HG02642 (cell line): ENCODE measurements around the gene SULT1C2.

Experiments
- ATAC-seq: cut with Tn5 transposase; IDR thresholded peaks from one replicate; pipeline ENCODE4 v1.9.1; 2021; ENCODE audit warnings: mild to moderate bottlenecking; ENCODE audit not compliant: unreplicated experiment, poor library complexity

Gene SULT1C2

DNA sequence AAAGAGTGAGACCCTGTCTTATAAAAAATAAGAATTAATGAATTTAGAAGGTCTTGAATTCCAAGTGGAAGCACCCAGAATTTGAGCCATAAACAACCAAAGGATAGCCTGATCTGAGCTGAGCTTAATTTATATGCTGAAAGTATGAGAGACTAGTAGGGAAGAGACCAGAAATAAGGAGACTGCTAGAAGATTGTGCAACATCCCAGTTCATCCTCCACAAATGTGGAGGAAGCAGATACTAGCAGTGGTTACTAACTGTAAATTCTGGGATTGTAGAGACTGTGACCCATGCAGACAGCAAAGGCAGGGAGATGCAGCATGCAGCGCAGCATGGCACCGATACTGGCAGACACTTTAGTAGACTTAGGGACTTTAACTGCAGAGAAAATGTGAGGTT lies 1.5 kb upstream of the SULT1C2 start:
- no peak for ATAC-seq

- no peak for ATAC-seq
Observed at GRCh38 chr2:108293850-108294249, 5.2 kb downstream of the SULT1C2 start.

DNA sequence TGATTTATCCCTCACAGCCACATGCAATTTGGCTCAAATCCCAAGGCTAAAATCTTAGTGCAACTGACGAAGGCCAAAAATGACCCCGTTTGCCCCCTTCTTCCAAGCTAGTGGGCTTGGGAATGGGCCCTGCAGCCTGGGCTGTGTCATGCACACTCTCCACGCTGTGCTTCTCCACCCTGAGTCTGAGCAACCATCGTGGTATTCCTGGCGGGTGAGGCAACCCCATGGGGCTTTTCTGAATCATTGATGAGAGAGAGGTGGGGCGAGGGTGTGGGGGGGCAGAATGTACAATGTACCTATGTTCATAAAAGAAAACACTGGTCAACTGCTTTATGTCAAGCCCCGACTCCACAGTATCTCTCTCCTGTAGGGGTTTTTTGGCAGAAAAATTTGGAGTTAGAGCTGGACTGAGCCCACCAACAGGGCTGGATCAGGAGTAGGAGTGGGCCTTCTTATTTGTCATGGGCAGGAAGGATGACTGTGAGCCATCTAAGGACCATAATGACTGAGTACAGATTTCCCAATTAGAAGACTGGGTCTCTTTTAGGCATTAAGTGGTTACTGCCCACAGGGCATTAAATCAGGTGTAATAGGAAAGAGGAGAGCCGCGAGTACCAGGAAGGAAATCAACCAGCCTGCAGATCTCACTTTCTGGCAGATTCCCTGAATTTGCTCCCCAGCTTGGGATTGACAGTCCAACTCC lies 8.9 kb downstream of the SULT1C2 start:
- ATAC-seq, result no peak

DNA sequence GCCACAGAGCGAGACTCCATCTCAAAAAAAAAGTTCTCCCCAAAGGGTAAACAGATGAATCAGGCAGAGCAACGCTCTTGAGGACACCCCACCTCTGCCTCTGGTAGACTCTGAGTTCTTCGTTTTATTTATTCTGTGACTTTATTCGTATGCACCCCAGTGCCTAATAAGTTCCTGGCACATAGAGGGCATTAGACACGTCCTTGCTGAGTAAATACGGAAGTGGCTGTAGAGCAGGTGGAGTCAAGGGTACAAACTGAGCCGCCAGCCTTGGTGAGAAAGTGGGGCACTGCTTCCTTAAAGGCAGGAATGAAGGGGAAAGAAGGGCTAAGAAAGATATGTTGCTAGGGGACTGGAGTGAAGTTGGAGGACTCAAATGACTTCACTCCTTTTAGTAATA lies 12.9 kb downstream of the SULT1C2 start:
- no peak for ATAC-seq

DNA sequence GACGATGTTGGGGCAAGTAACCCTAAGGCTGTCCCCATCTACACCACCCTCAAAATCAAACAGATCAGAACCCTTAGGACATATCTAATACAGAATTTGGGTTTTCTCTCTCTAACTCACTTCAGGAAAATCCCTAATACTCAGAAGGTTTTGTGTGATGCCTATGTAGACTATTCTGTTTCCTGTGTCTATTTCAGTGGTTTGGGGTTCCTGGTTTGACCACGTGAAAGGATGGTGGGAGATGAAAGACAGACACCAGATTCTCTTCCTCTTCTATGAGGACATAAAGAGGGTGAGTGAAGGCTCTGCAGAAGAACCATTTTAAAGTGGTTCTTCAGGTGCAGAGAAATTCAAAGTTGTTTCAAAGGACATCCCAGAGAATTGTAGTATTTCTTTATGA lies 16.3 kb downstream of the SULT1C2 start:
- ATAC-seq, result peak; percentile 69

- ATAC-seq, result no peak
Observed at GRCh38 chr2:108305901-108306300, 17.2 kb downstream of the SULT1C2 start.

- no peak for ATAC-seq
Observed at GRCh38 chr2:108309903-108310302, 21.2 kb downstream of the SULT1C2 start.

GRCh38 chr2:108314586-108315296 lies 26.0 kb downstream of the SULT1C2 start:
- ATAC-seq, result no peak

DNA sequence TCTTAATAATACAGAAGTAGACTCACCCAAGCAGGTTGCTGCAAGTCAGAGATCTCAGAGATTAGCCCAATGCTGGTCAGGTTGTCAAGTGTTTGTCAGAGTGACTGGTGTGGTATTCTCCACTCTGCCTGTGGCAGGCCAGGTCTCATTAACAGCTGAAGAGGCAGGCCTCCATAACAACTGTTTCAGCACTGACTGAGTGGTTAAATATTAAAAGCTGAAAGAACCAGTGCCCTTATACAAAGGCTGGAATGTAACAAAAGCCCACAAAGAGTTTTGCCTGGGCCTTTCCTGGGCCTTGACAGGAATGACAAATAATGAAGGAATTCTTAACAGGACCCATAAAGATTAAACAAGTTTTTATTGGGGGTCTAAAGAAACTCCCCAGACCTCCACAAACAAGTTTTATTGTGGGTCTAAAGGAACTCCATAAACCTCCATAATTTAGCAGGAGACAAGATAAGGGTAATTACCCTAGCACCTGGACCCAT lies 26.8 kb downstream of the SULT1C2 start:
- no peak for ATAC-seq

DNA sequence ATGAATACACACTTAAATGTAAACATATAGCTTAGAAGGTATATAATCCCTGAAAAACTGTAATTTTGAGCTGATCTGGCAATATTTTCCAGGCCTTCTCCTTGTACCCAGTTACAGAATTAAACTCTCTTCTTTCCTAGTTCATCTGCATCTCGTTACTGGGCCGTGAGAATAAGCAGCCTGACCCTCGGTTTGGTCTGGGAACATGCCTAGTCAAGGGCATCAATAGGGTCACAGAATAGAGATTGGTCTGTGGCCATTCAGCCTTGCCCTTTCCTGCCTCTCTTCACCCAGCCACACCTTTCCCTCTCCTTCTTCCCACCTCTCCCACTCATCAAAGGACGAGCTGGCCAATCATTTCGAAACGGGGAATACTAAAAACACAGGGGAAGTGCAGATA lies 27.3 kb downstream of the SULT1C2 start:
- ATAC-seq, result no peak

- no peak for ATAC-seq
Observed at GRCh38 chr2:108316461-108317258, 28.0 kb downstream of the SULT1C2 start.

DNA sequence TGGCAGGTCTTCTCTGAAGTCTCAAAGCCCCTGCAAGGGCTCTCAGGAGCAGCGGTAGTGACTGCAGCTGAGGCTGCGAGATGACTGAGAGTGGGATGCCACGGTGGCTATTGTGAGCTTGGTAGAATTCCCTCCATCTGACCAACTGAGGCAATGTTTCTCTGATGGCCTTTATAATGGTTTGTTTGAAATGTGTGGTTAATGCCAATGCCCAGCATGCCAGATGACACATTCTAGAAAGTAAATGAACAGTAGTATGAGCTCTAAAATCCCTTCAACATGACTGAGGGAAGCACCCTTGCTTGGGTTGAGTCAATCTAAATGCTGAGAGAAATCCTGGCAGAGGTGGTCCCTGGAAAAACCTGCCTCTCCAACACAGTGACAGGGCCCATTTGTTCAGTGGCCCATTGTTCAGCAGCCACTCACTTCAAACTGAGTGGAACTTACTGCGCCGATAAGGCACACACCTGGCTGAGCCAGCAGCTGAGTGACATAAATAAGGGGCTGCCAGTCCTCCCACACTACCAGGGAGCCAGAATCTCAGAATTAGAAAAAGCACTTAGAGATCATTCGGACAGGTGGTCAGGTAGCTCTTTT lies 31.7 kb downstream of the SULT1C2 start:
- no peak for ATAC-seq

GRCh38 chr2:108323619-108324018 lies 34.9 kb downstream of the SULT1C2 start:
- no peak for ATAC-seq

DNA sequence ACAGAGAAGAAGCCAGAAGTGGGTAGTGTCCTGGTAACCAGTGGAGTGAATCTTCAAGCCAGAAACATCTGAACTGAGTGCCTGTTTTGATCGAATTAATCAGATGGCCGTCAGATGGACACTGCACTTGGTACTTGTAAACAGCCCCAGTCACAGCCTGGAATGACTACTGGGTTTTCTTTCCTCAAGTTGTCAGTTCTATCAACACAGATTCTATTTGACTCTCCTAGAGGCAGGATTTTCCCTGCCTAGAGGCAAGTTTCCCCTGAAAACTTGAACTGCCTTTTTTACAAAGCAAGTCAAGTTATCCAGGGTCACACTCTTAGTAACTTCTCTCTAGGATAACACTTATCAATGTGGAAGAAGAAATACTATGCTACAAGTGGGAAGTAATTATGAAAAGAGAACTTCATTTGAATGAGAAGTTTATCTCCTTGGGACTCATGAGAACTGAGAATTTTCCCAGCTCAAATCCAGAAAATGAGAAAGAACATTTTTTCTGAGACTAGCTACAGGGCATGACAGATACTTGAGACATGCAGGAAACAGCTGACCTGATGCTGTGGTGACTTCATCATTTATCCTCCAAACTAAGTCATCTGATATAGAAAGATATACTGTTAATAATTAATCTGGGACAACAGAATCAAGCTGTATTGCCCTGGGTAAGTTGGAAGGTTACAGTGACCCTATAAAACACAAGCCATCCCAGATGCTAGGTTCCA lies 36.0 kb downstream of the SULT1C2 start:
- no peak for ATAC-seq

DNA sequence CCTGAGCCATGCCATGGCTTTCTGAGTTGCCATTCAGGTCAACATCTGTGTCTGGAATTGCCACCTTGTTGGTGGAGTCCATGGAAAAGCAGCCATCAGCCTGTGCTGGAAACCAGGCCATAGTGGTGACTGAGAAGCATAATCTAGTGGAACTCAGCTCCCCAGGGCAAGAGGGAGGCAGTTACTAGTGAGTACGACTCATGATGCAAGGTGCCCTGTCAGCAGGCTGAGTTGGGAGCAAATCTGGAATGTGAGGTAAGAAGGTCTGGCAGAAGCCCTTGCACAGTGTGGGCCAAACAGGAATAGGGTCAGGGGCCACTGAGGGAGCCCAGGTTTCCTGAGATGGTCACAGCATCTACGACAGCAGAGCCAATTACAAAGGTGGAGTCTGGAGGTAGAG lies 37.1 kb downstream of the SULT1C2 start:
- ATAC-seq, result no peak

DNA sequence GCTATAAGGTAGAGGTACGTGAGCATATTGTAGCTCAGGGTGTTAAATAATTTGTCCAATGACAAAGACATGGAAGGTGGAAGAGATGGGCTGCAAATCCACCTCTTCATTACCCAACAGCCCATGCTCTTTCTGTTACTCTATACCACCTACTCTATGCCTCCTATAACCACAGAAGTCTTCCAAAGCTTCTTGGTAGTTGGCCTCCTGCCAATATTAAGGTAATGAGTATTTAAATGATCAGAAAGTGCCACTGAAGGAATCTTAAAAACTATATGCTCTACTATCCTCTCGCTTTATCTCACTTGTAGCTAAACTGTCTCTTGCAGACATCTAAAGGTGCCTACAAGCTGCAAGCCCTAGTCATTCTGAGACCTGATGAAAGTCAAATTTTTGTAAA lies 41.1 kb downstream of the SULT1C2 start:
- no peak for ATAC-seq

- no peak for ATAC-seq
Observed at GRCh38 chr2:108330979-108331378, 42.3 kb downstream of the SULT1C2 start.

DNA sequence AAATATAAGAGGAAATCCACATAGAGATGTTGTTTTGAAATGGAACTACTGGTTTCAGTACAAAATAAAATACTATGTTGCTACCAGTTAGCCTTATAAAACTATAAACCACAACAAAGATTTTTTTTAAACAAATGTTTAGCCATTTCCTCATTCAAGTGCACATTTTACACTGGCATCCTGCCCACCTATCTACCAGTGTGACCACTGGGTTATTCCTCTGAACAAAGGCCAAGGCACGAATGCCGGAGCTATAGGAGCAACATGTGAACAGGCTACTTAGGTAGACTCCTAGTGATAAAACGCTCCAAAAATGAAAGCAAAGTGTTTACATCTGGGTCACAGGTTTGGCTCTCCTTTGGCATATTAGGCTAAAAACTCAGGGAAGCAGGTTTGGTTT lies 57.3 kb downstream of the SULT1C2 start:
- no peak for ATAC-seq

- ATAC-seq, result no peak
Observed at GRCh38 chr2:108346827-108347226, 58.1 kb downstream of the SULT1C2 start.

DNA sequence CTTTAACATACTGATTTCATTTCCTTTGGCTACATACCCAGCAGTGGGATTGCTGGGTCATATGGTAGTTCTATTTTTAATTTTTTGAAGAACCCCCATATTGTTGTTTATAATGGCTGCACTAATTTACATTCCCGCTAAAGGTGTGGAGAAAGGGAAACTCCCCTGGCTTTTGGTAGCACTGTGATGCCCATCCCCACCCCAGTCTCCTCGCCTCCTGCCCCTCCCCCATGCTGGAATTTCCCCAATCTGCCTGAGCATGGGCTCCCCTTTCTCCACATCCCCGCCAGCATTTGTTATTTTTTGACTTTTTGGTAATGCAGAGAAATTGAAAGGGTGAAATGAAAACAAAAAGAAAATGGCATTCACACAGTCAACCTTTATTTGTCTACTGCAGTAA lies 59.1 kb downstream of the SULT1C2 start:
- ATAC-seq, result no peak
